HG03575 (cell line): Measurements from ENCODE around the gene RFTN2.
"Not testable (repeated sequence)": the region's sequence is repeated elsewhere in the genome, so short reads cannot be mapped to it uniquely, and the experiment has no call there.

ENCODE experiments used
- ATAC-seq: cut with Tn5 transposase; IDR thresholded peaks from one replicate; pipeline ENCODE4 v1.9.1; 2021; ENCODE audit not compliant: unreplicated experiment, insufficient number of reproducible peaks, low FRiP score; ENCODE audit errors: extremely low read depth

The RFTN2 gene

GRCh38 chr2:197571627-197572271, 103.6 kb downstream of the RFTN2 start:
- ATAC-seq = no peak

- no peak for ATAC-seq
These were observed 115.2 kb downstream of the RFTN2 start for GRCh38 chr2:197560146-197560665.

- ATAC-seq = no peak
These were observed 115.7 kb downstream of the RFTN2 start for GRCh38 chr2:197559681-197560080.

- no peak for ATAC-seq
These were observed 117.0 kb downstream of the RFTN2 start for GRCh38 chr2:197558393-197558792.

GRCh38 chr2:197556456-197556855, 118.9 kb downstream of the RFTN2 start:
- no peak for ATAC-seq

- ATAC-seq = no peak
These were observed 119.9 kb downstream of the RFTN2 start for GRCh38 chr2:197555467-197555866.

- ATAC-seq = not testable (repeated sequence)
These were observed 124.1 kb downstream of the RFTN2 start for GRCh38 chr2:197551260-197551659.

- no peak for ATAC-seq
These were observed 126.8 kb downstream of the RFTN2 start for GRCh38 chr2:197548582-197548981.

- ATAC-seq = no peak
These were observed 128.1 kb downstream of the RFTN2 start for GRCh38 chr2:197547163-197547900.

GRCh38 chr2:197543206-197543605, 132.2 kb downstream of the RFTN2 start:
- no peak for ATAC-seq

- no peak for ATAC-seq
These were observed 135.7 kb downstream of the RFTN2 start for GRCh38 chr2:197539734-197540133.

- ATAC-seq = no peak
These were observed 137.0 kb downstream of the RFTN2 start for GRCh38 chr2:197538412-197538811.
